Tibial nerve (tissue), 4 donors: ENCODE results near the gene SMYD3. TPM values are rescaled to one million over a fixed set of nuclear protein-coding genes. Genes with fewer than 3 reads are reported as not detected.

Source experiments
- DNase-seq, 2 donors: peaks; one replicate each; pipeline ENCODE4 v3.0.0-alpha.2; 2019; ENCODE audit warnings: low spot score in 2 of 2
- H3K27ac ChIP-seq, 4 donors: fragments of 200-600 bp; sonication (generic) in 3 of 4; one replicate each; pipeline ENCODE4 v1.5.1; 2017 to 2019; ENCODE audit warnings: mild to moderate bottlenecking in 1 of 4
- H3K27me3 ChIP-seq, 2 donors: fragments of 200-600 bp; sonication (generic) in 1 of 2; one replicate each; pipeline versions ENCODE4 v1.5.1 to v1.6.0; 2017 to 2019
- H3K36me3 ChIP-seq, 3 donors: fragments of 200-600 bp; sonication (generic); one replicate each; pipeline ENCODE4 v1.5.1; 2018 to 2019
- H3K4me1 ChIP-seq, 4 donors: fragments of 200-600 bp; sonication (generic) in 3 of 4; one replicate each; pipeline ENCODE4 v1.5.1; 2017 to 2019
- H3K4me3 ChIP-seq, 4 donors: fragments of 200-600 bp; sonication (generic) in 3 of 4; one replicate each; pipeline ENCODE4 v1.5.1; 2017 to 2019; ENCODE audit warnings: mild to moderate bottlenecking in 1 of 4, moderate library complexity in 1 of 4
- H3K9me3 ChIP-seq, 4 donors: fragments of 200-600 bp; sonication (generic) in 3 of 4; one replicate each; pipeline ENCODE4 v1.5.1; 2017 to 2019
- EP300 ChIP-seq, 2 donors: sonication (generic); formaldehyde crosslinking; IDR thresholded peaks; one replicate each; pipeline ENCODE4 v1.6.1; 2017; ENCODE audit warnings: antibody characterized with exemption in 2 of 2, mild to moderate bottlenecking in 1 of 2
- POLR2A ChIP-seq, 2 donors: fragments of 450-650 bp; IDR thresholded peaks; one replicate each; pipeline ENCODE4 v1.6.1; 2017; ENCODE audit warnings: antibody characterized with exemption in 2 of 2, mild to moderate bottlenecking in 2 of 2, moderate library complexity in 2 of 2
- WGBS, 2 donors: methylation state at CpG; one replicate each; pipeline ENCODE4 v1.1.5; 2018; 5-methylcytosine and 5-hydroxymethylcytosine counted together
- total RNA-seq, 4 donors: library from RNA; depleted of rRNA; stranded (reverse); fragments of >200 nt; gene quantifications; one replicate each; pipeline ENCODE4 v1.1.0, GENCODE V29; 2016
- TF ChIP-seq, protein P1 (sequence below), 5 experiments: fragments of 200-600 bp in 3 of 5; fragments of 450-650 bp in 2 of 5; sonication (generic) in 3 of 5; IDR thresholded peaks; one replicate each; pipeline ENCODE4 v1.5.1; 2016 to 2019; ENCODE audit warnings: antibody characterized with exemption in 5 of 5, mild to moderate bottlenecking in 3 of 5, moderate library complexity in 2 of 5

Gene SMYD3
- total RNA-seq, 4 donors from 2014 or later, result 22.2 to 30.3 (median 27.0) TPM

DNA sequence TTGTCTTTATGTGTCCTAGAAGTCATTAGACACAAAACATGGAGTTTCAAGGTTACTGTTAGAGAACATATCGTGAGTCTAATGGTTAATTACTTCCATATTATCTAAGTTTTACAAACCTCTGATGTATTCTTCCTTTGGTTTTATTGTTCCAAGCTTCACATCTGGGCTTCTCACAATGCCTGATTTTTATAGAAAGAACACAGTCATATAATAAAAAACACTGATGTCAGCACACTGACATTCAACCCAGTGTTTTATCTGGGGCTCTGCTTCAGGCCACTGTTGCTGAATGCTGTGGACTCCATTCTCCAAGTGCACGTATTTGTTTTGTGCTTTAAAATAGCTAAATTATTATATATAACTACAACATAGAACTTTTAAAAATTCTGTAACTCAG is 232.9 kb downstream of the SMYD3 start:
- 22 to 31% methylated on average over 2 of the region's 2 CpGs for WGBS, 2 donors
- H3K4me3 ChIP-seq, result no peak overlapping the region
- no peak overlapping the region for H3K27ac ChIP-seq
- no peaks in the 10 kb centered on the region for H3K4me1 ChIP-seq
- H3K36me3 ChIP-seq, result no peaks in the 10 kb centered on the region
- TF ChIP-seq, protein P1, sequence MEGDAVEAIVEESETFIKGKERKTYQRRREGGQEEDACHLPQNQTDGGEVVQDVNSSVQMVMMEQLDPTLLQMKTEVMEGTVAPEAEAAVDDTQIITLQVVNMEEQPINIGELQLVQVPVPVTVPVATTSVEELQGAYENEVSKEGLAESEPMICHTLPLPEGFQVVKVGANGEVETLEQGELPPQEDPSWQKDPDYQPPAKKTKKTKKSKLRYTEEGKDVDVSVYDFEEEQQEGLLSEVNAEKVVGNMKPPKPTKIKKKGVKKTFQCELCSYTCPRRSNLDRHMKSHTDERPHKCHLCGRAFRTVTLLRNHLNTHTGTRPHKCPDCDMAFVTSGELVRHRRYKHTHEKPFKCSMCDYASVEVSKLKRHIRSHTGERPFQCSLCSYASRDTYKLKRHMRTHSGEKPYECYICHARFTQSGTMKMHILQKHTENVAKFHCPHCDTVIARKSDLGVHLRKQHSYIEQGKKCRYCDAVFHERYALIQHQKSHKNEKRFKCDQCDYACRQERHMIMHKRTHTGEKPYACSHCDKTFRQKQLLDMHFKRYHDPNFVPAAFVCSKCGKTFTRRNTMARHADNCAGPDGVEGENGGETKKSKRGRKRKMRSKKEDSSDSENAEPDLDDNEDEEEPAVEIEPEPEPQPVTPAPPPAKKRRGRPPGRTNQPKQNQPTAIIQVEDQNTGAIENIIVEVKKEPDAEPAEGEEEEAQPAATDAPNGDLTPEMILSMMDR (IDR thresholded peaks at IDR 0.05), result no peak
- TF ChIP-seq EP300 (IDR thresholded peaks at IDR 0.05), result no peak
- no peak for TF ChIP-seq POLR2A (IDR thresholded peaks at IDR 0.05)
- H3K9me3 ChIP-seq, result no peaks in the 10 kb centered on the region
- no peaks in the 10 kb centered on the region for H3K27me3 ChIP-seq
- DNase-seq, result no peak

DNA sequence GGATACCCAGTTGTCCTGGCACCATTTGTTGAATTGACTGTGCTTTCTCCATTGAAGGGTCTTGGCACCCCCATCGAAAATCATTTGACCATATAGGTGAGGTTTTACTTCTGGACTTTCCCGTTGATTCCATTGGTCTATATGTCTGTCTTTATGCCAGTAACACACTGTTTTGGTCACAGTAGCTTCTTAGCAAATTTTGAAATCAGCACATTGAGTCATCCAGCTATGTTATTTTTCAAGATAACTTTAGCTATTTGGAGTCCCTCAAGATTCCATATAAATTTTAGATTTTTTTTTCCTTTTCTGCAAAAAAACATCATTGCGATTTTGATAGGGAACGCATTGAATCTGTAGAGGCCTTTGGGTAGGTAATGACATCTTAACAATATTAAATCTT is 235.6 kb downstream of the SMYD3 start:
- DNase-seq, result no peak
- Histone ChIP-seq H3K27ac (no peak overlapping the region), H3K27me3 (no peaks in the 10 kb centered on the region), H3K4me1 (no peaks in the 10 kb centered on the region), H3K9me3 (no peaks in the 10 kb centered on the region), H3K4me3 (no peak overlapping the region), H3K36me3 (no peaks in the 10 kb centered on the region)
- TF ChIP-seq, protein P1 (IDR thresholded peaks at IDR 0.05), result no peak
- TF ChIP-seq EP300 (IDR thresholded peaks at IDR 0.05) (no peak), POLR2A (IDR thresholded peaks at IDR 0.05) (no peak)
- WGBS, 2 donors, result 92 to 96% methylated on average over 4 of the region's 4 CpGs

DNA sequence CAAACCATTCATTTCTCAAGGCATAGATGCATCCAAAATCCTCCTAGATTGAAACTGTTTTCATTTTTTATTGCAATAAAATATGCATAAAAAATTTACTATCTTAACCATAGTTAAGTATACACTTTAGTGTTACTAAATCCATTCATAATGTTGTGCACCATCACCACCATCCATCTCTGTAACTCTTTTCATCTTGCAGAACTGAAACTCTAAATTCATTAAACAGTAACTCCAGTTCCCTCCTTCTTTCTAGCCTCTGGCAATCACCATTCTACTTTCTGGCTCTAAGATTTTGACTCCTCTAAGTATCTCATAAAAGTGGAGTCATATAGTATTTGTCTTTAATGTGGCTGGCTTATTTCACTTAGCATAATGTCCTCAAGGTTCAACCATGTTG is 236.8 kb downstream of the SMYD3 start:
- no peaks in the 10 kb centered on the region for H3K36me3 ChIP-seq
- H3K9me3 ChIP-seq, result no peaks in the 10 kb centered on the region
- TF ChIP-seq EP300 (IDR thresholded peaks at IDR 0.05), result no peak
- TF ChIP-seq, protein P1 (IDR thresholded peaks at IDR 0.05), result no peak
- no peak for TF ChIP-seq POLR2A (IDR thresholded peaks at IDR 0.05)
- H3K4me1 ChIP-seq, result no peaks in the 10 kb centered on the region
- H3K27ac ChIP-seq, result no peak overlapping the region
- no peak overlapping the region for H3K4me3 ChIP-seq
- no peaks in the 10 kb centered on the region for H3K27me3 ChIP-seq
- no peak for DNase-seq

- Histone ChIP-seq H3K9me3 (no peaks in the 10 kb centered on the region), H3K27me3 (no peaks in the 10 kb centered on the region), H3K4me3 (no peak overlapping the region), H3K36me3 (no peaks in the 10 kb centered on the region), H3K27ac (no peak overlapping the region), H3K4me1 (no peaks in the 10 kb centered on the region)
- TF ChIP-seq POLR2A (IDR thresholded peaks at IDR 0.05), result no peak
- TF ChIP-seq, protein P1 (IDR thresholded peaks at IDR 0.05), result no peak
- no peak for TF ChIP-seq EP300 (IDR thresholded peaks at IDR 0.05)
- no peak for DNase-seq
- 94 to 95% methylated on average over 7 of the region's 7 CpGs for WGBS, 2 donors
These were observed 237.6 kb downstream of the SMYD3 start for GRCh38 chr1:246269466-246269865.

GRCh38 chr1:246267896-246268295 is 239.2 kb downstream of the SMYD3 start:
- no peaks in the 10 kb centered on the region for H3K27me3 ChIP-seq
- no peaks in the 10 kb centered on the region for H3K9me3 ChIP-seq
- H3K4me1 ChIP-seq, result no peaks in the 10 kb centered on the region
- TF ChIP-seq, protein P1 (IDR thresholded peaks at IDR 0.05), result no peak
- TF ChIP-seq POLR2A (IDR thresholded peaks at IDR 0.05) (no peak), EP300 (IDR thresholded peaks at IDR 0.05) (no peak)
- WGBS, 2 donors, result 66 to 77% methylated on average over 5 of the region's 5 CpGs
- no peak overlapping the region for H3K4me3 ChIP-seq
- no peak overlapping the region for H3K27ac ChIP-seq
- DNase-seq, result no peak
- no peaks in the 10 kb centered on the region for H3K36me3 ChIP-seq
